K562 (cell line): ENCODE measurements around the gene CBX3. TPM values are rescaled to one million over a fixed set of nuclear protein-coding genes. Genes with fewer than 3 reads are reported as not detected.

Source experiments
- CBX5 ChIP-seq: IDR thresholded peaks from 2 replicates; pipeline ENCODE4 v1.6.1; 2014; ENCODE audit warnings: low read depth, borderline replicate concordance
- DACH1 ChIP-seq: fragments of 450-650 bp; IDR thresholded peaks from 2 replicates; pipeline ENCODE4 v1.6.1; 2018; ENCODE audit not compliant: partially characterized antibody
- E2F4 ChIP-seq: sonication (generic); formaldehyde crosslinking; IDR thresholded peaks from 2 replicates; pipeline ENCODE4 v1.8.0; 2022; ENCODE audit warnings: mild to moderate bottlenecking, low read depth, missing genetic modification reagents
- ETV1 ChIP-seq: fragments of 450-650 bp; conservative IDR thresholded peaks from 2 replicates; pipeline ENCODE4 v1.6.1; 2016; ENCODE audit warnings: missing genetic modification characterization, control low read depth, low read depth, missing compliant biosample characterization
- ETV6 ChIP-seq, 3 experiments: fragments of 150-350 bp in 1 of 3; sonication (generic) in 1 of 3; formaldehyde crosslinking in 1 of 3; IDR thresholded peaks; 2 replicates each; pipeline versions ENCODE4 v1.6.1 to v1.8.0; 2014 to 2022; ENCODE audit warnings: borderline replicate concordance in 2 of 3, low read depth in 2 of 3, antibody characterized with exemption in 1 of 3, low read length in 1 of 3, mild to moderate bottlenecking in 1 of 3, missing genetic modification reagents in 1 of 3
- EWSR1 ChIP-seq: fragments of 450-650 bp; IDR thresholded peaks from 2 replicates; pipeline ENCODE4 v1.6.1; 2018; ENCODE audit warnings: borderline replicate concordance, mild to moderate bottlenecking, low read depth, moderate library complexity; ENCODE audit not compliant: partially characterized antibody
- FOXA1 ChIP-seq: fragments of 450-650 bp; IDR thresholded peaks from 2 replicates; pipeline ENCODE4 v1.6.1; 2016; ENCODE audit warnings: mild to moderate bottlenecking, borderline replicate concordance
- IRF2 ChIP-seq: sonication (generic); formaldehyde crosslinking; IDR thresholded peaks from 2 replicates; pipeline ENCODE4 v1.8.1; 2022; ENCODE audit warnings: mild to moderate bottlenecking, missing genetic modification reagents
- MAFK ChIP-seq: IDR thresholded peaks from 2 replicates; pipeline ENCODE4 v1.6.1; 2011; ENCODE audit warnings: low read length, improper control_type of control experiment
- MEF2A ChIP-seq: IDR thresholded peaks from 2 replicates; pipeline ENCODE4 v1.6.1; 2011; ENCODE audit warnings: low read depth, mild to moderate bottlenecking, low read length, moderate library complexity; ENCODE audit not compliant: control insufficient read depth
- NFE2 ChIP-seq: IDR thresholded peaks from 2 replicates; pipeline ENCODE4 v1.6.1; 2014; ENCODE audit warnings: antibody characterized with exemption, low read depth
- POU5F1 ChIP-seq: fragments of 150-350 bp; IDR thresholded peaks from 2 replicates; pipeline ENCODE4 v1.6.1; 2014; ENCODE audit warnings: borderline replicate concordance, low read length, low read depth, mild to moderate bottlenecking; ENCODE audit not compliant: partially characterized antibody
- RUNX1 ChIP-seq: sonication (generic); IDR thresholded peaks from 2 replicates; pipeline ENCODE4 v1.6.1; 2016; ENCODE audit warnings: antibody characterized with exemption, low read depth
- SAP30 ChIP-seq: fragments of 200-600 bp; sonication (generic); IDR thresholded peaks from 2 replicates; pipeline ENCODE4 v1.6.1; 2012; ENCODE audit warnings: borderline replicate concordance, low read depth, mild to moderate bottlenecking, moderate library complexity, low read length, control low read depth, inconsistent platforms; ENCODE audit not compliant: insufficient read depth, poor library complexity, severe bottlenecking
- TBL1XR1 ChIP-seq, 2 experiments: IDR thresholded peaks; 2 replicates each; pipeline ENCODE4 v1.6.1; 2012; ENCODE audit warnings: improper control_type of control experiment in 2 of 2, low read length in 2 of 2, mild to moderate bottlenecking in 1 of 2
- TCF7L2 ChIP-seq: fragments of 150-350 bp; IDR thresholded peaks from 2 replicates; pipeline ENCODE4 v1.6.1; 2016; ENCODE audit warnings: low read depth, mild to moderate bottlenecking, low read length, moderate library complexity
- TEAD2 ChIP-seq: fragments of 450-650 bp; IDR thresholded peaks from 2 replicates; pipeline ENCODE4 v1.6.1; 2016; ENCODE audit warnings: missing genetic modification characterization, control low read depth, missing compliant biosample characterization
- THAP7 ChIP-seq: fragments of 250-450 bp; sonication (Bioruptor Pico); IDR thresholded peaks from 2 replicates; pipeline ENCODE4 v1.5.0; 2021
- TSC22D4 ChIP-seq: fragments of 450-650 bp; IDR thresholded peaks from 2 replicates; pipeline ENCODE4 v1.6.1; 2016; ENCODE audit warnings: missing genetic modification characterization, missing biosample characterization, control low read depth
- WHSC1 ChIP-seq: IDR thresholded peaks from one replicate; pipeline ENCODE4 v1.6.1; 2012; ENCODE audit warnings: low read length, control low read depth, inconsistent platforms
- ZNF785 ChIP-seq: fragments of 250-450 bp; sonication (Bioruptor Pico); IDR thresholded peaks from 2 replicates; pipeline ENCODE4 v1.4.0; 2020; ENCODE audit warnings: mild to moderate bottlenecking
- polyA plus RNA-seq, 8 experiments: library from polyadenylated mRNA; depleted of rRNA in 4 of 8; stranded (reverse) in 5 of 8; unstranded in 3 of 8; fragments of >200 nt; fragmentation: Nextera tagmentation in 2 of 8; fragmentation: Illumina TruSeq in 1 of 8; extraction: Ambion mirVana in 2 of 8; extraction: Trizol in 1 of 8; gene quantifications; 2 replicates each; pipeline versions ENCODE4 v1.2.1 to v1.2.3, GENCODE V29; 2011 to 2014; ENCODE audit warnings: inconsistent platforms in 1 of 8, missing spikeins in 1 of 8
- total RNA-seq, 7 experiments: library from RNA; depleted of rRNA in 6 of 7; stranded (reverse); fragments of >200 nt in 6 of 7; fragmentation: Illumina TruSeq in 2 of 7; extraction: Trizol in 2 of 7; gene quantifications; 2 replicates each; pipeline versions ENCODE4 v1.2.1 to v1.2.3, GENCODE V29; 2011 to 2021; ENCODE audit warnings: low replicate concordance in 1 of 7

The CBX3 gene
- total and polyA plus RNA-seq, 9 of the 15 experiments (the other 6 are each of a cell fraction or from before 2014, with no cell fraction given), result 198 to 413 (median 328) TPM

DNA sequence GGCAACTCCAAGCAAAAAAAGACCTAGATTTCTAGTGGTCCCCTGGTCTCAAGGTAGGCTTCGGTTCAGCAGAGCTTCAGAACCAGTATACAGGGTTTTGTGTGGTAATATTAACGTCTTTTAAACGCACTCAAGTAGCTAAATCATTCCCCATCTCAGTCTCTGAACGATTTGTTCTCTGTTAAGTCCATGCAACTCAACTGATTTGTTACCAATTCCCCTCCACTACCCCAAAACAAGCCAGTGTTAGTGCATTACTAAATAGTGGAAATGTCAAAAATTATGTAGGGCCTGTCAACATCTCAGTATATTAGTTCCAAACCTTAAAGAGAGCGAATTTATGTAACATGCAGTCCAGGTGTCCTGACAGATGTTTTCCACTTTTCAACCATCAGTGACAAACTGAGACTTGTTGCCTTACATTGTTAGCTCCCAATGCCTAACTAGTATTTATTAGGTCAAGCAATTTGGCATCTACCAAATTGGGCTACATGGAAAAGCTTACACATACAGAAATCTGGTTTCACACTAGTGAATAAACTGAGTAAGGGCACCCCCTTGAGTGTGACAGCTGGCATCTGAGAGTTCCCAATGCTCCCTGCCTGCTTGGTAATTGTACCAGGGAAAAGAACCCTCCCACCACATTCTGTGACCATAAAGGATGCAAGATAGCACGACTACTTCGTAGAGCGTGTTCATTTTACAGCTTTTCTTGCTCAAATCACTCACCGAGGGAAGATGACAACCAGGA is 13.2 kb upstream of the CBX3 start (continued):
- no peak for TF ChIP-seq CBX5
- no peak for TF ChIP-seq E2F4 (CRISPR knock-in tag)
- TF ChIP-seq DACH1, result no peak
- no peak for TF ChIP-seq ETV1
- no peak for TF ChIP-seq IRF2
- no peak for TF ChIP-seq TEAD2
- TF ChIP-seq RUNX1, result peak; percentile 71
- 0 out of 4 replicates have a peak, but pooled peaks of 1 of the 2 experiments have one; percentile 6 for TF ChIP-seq TBL1XR1 (IDR thresholded peaks at IDR 0.05; ENCODE audit: low read length in 2 of 2)
- peak; percentile 2; the same call in 1 of the 2 replicates for TF ChIP-seq MEF2A
- no peak for TF ChIP-seq ETV6 (IDR thresholded peaks at IDR 0.05; ENCODE audit: borderline replicate concordance in 1 of 2, low read depth in 2 of 2, low read length in 1 of 2)
- TF ChIP-seq ETV6 (CRISPR knock-in tag; IDR thresholded peaks at IDR 0.05; ENCODE audit: borderline replicate concordance), result no peak
- no peak for TF ChIP-seq FOXA1
- no peak for TF ChIP-seq ZNF785 (CRISPR knock-in tag)
- no peak for TF ChIP-seq TSC22D4 (tag)
- no peak for TF ChIP-seq POU5F1
- no peak for TF ChIP-seq SAP30
- TF ChIP-seq WHSC1, result no peak
- TF ChIP-seq MAFK, result no peak
- no peak for TF ChIP-seq THAP7 (CRISPR knock-in tag)
- peak; percentile 98 for TF ChIP-seq EWSR1
- TF ChIP-seq NFE2, result no peak
- no peak for TF ChIP-seq TCF7L2
